Mucosa of stomach (tissue), 1 donor: ENCODE measurements around the gene AMOTL2.

Experiments
- H3K27me3 ChIP-seq: one replicate; pipeline ENCODE4 v1.7.0; 2013; ENCODE audit warnings: mild to moderate bottlenecking, low read length; ENCODE audit not compliant: control insufficient read depth, insufficient read depth
- H3K36me3 ChIP-seq: one replicate; pipeline ENCODE4 v1.7.0; 2013; ENCODE audit warnings: low read length; ENCODE audit not compliant: control insufficient read depth, insufficient read depth
- H3K4me1 ChIP-seq: one replicate; pipeline ENCODE4 v1.7.0; 2013; ENCODE audit warnings: mild to moderate bottlenecking, low read length; ENCODE audit not compliant: control insufficient read depth, insufficient read depth
- H3K4me3 ChIP-seq: one replicate; pipeline ENCODE4 v1.7.0; 2013; ENCODE audit warnings: low read length
- H3K9ac ChIP-seq: one replicate; pipeline ENCODE4 v1.7.0; 2013; ENCODE audit warnings: mild to moderate bottlenecking, low read length, moderate library complexity
- H3K9me3 ChIP-seq: one replicate; pipeline ENCODE4 v1.7.0; 2013; ENCODE audit warnings: mild to moderate bottlenecking, low read length, moderate library complexity; ENCODE audit not compliant: control insufficient read depth
- donor health status: Pancreatic carcinoma.

AMOTL2 gene

DNA sequence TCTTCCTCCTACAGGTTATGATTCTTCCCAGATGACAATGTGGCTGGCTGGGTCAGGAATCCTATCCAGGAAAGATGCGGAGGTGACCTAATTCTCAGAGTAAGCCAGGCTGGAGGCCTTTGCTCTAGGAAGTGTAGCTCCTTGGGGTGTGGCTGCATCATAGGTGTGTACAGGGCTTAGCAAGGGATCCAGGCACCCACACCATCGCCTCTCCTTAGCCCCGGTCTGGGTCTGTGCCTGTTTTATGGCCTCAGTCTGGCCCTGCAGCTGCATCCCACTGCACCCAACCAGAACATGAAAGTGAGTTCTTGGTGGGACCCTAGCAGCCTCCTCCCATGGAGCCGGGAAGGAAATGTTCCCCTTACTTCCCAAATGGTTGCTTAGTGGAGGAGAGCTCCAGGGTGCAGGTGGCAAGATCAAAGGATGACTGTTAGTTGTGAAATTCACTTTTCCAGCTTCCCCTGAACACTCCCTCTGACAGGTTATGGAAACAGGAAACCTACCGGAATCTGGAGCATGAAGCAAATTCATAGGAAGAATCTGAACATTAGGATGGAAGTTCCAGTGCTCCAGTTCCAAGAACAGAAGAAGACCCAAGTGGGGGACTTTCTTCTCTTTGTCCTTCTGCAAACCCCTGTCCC is 2.7 kb upstream of the AMOTL2 start:
- Histone ChIP-seq H3K9me3 (no peaks in the 10 kb centered on the region), H3K27me3 (no peaks in the 10 kb centered on the region), H3K4me3 (no peak overlapping the region), H3K4me1 (peaks cover 37% of the 10 kb centered on the region), H3K36me3 (no peaks in the 10 kb centered on the region), H3K9ac (no peak overlapping the region)

DNA sequence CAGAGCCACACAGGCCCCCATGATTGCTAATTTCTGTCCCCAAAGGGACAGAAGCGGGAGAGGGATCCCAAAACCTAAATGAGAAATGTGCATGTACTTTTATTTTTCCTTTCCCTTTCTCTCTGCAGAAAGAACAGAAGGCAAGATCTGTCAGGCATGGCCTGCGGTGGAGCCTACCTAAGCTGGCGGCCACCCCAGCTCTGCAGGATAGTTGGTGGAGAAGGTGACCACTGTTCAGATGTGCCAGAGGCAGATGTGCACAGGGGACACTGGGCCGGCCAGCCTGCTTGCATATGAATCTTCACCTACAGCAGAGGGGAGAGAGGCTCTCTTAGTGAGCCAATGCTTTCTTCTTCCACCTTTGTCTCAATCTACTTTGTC is 2.1 kb upstream of the AMOTL2 start:
- H3K4me1 ChIP-seq, result peaks cover 37% of the 10 kb centered on the region

DNA sequence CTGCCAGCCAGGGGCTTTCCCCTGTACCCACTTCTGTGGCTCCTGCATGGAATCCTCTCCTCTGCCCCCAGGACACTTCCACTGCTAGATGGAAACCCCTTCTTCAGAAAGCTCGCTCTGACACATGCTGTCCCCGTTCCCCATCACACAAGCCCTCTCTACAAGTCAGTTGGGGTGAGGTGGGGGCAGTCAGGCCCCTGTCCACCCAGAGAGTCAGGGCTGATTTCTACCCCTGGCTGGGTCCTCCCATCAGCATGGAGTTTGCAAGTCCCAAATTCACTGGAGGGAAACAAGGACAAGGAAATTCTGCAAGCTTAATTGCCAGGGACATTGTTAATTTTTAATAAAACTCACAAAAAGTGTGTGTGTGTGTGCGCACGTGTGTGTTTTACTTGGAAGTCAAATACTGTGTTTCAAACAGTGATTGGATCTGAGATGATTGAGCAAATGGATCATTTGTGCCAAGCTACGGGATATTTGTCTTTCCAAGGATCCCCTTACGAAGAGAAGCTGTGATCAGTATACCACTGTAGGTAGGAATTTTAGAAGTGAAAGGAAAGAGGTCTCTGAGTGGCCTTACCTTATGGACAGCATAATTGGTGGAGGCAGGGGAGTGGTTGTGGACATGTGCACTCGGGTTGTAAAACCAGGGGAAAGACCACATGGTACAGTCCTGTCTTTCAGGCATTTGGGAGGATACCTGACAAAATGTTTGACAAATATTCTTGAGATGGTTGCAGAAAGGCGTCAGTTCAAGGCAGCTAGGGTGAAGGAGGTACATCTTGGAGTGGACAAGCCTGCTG is 1.5 kb upstream of the AMOTL2 start:
- H3K9me3 ChIP-seq, result no peaks in the 10 kb centered on the region
- H3K4me3 ChIP-seq, result no peak overlapping the region
- peaks cover 1% of the 10 kb centered on the region for H3K36me3 ChIP-seq
- peaks cover 39% of the 10 kb centered on the region for H3K4me1 ChIP-seq
- no peaks in the 10 kb centered on the region for H3K27me3 ChIP-seq
- H3K9ac ChIP-seq, result peak overlapping the region; percentile 35

More for the DNA sequence above, 2.1 kb upstream of the AMOTL2 start:
- Histone ChIP-seq H3K4me3 (no peak overlapping the region), H3K9ac (no peak overlapping the region), H3K9me3 (no peaks in the 10 kb centered on the region), H3K27me3 (no peaks in the 10 kb centered on the region), H3K36me3 (no peaks in the 10 kb centered on the region)

DNA sequence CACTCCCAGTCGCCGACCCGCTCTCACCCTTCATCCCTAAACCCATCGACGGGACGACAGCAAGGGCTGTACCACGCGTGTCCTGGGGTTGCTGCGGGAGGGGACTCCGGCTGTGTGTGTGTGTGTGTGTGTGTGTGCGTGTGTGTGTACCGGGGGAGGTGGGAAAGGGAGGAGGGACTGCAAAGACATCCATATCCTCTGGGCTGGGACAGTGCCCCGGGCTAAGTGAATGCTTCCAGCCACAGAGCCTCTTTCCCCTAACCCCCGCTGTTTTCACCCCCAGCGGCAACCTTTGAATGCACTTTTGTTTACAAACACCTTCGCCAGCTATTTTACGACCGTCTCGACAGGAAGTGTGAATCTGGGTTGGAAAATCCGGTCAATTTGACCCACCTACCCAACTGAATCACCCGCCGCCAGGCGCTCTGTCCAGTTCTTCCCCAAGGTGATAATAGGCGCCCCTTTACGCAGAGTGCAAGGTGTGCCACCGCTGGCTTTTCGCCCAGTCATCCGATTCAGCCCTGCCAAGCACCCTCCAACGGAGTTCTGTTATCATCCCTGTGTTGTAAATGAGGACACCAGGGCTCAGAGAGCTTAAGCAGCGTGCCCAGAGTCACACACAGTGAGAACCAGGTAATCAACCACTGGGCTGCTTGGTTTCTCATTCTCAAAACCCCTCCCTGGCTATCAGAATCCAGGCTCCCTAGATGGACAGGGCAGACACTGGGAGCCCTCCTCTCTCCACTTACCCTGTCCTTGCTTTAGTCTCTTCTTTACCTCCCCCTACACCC is 739 bp upstream of the AMOTL2 start:
- Histone ChIP-seq H3K36me3 (peaks cover 8% of the 10 kb centered on the region), H3K9me3 (no peaks in the 10 kb centered on the region), H3K27me3 (no peaks in the 10 kb centered on the region), H3K4me3 (peak overlapping the region; percentile 68), H3K9ac (peak overlapping the region; percentile 93), H3K4me1 (peaks cover 44% of the 10 kb centered on the region)

DNA sequence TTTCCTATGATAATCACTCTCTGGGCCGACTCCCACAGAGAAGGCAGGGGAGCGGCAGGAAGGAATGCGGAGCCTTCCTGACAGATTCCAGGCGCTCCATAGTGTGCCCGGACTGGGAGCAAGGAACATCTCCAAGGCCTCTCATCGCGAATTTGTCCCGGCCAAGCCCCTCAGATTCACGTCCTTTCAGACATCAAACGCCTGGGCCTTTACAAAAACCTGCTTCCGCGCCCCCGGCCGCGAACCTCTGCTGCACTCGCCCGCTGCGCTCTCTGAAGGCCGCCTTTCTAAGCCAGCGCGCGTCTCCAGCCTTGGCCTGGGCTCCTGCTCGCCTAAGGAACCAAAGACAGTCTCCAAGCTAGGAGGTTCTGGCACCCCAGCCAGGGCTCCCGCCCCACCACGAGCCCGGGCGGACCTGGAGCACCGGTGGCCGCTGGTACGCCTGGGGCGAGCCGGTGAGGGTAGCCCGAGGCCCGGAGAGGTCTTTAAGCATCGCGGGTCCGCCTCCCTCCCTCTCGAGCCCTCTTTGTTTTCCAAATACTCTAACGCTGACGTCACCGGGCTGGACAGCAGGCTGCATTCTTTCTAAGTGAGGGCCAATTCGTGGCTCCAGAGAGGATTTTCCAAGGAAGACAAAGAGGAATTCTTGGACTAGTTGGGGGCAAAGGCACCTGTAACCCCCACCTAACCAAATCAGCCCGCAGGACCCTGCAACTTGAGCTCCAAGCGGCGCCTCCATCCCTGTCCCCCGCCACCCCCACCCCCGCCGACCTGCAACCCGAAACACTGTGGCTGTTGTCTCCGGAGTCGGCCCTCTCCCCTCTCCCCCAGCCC is 759 bp downstream of the AMOTL2 start:
- peak overlapping the region; percentile 93 for H3K9ac ChIP-seq
- H3K36me3 ChIP-seq, result peaks cover 21% of the 10 kb centered on the region
- H3K4me3 ChIP-seq, result peak overlapping the region; percentile 68
- peaks cover 44% of the 10 kb centered on the region for H3K4me1 ChIP-seq
- no peaks in the 10 kb centered on the region for H3K27me3 ChIP-seq
- no peaks in the 10 kb centered on the region for H3K9me3 ChIP-seq

DNA sequence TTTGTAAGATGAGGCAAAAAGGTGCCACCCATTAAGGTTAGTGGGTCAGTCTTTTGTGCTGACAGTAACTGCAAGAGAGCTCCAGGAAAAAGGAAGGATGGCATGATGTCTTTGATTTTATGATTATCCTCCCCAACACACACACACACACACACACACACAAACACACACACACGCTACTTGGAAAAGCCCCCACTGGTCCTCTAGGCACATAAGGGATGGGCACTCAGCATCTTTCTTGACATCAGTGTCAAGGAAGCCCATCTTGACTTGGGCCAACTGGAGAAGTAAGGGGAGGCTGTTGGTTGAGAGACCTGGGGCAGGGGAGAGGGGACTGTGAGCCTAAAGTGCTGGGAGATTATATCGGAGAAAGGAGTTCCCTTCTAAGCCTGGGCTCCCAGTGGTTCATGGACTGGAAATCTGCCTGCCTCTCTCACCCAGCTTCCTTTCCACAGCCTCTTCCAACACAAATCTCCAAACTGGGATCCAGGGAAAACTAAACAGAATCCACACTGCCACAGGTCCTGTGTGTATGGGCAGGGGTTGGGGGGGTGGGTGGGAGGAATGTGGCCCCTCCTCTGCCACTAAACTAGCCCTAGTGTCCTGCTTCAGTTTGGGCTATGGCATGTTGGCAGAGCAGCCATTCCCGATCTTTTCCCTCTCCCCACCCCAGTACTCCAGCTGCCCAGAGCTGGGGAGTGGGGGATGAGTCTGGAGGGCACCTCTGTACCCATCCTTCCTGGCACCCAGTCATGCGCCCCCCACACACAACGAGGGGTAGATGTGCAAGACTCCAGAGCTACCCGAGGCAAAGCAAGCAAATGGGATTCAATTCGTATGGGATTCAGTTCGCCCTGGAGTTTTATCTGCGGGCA is 1.6 kb downstream of the AMOTL2 start:
- peak overlapping the region; percentile 68 for H3K4me3 ChIP-seq
- H3K36me3 ChIP-seq, result peaks cover 25% of the 10 kb centered on the region
- H3K9ac ChIP-seq, result peak overlapping the region; percentile 93
- no peaks in the 10 kb centered on the region for H3K9me3 ChIP-seq
- H3K4me1 ChIP-seq, result peaks cover 49% of the 10 kb centered on the region
- H3K27me3 ChIP-seq, result no peaks in the 10 kb centered on the region

DNA sequence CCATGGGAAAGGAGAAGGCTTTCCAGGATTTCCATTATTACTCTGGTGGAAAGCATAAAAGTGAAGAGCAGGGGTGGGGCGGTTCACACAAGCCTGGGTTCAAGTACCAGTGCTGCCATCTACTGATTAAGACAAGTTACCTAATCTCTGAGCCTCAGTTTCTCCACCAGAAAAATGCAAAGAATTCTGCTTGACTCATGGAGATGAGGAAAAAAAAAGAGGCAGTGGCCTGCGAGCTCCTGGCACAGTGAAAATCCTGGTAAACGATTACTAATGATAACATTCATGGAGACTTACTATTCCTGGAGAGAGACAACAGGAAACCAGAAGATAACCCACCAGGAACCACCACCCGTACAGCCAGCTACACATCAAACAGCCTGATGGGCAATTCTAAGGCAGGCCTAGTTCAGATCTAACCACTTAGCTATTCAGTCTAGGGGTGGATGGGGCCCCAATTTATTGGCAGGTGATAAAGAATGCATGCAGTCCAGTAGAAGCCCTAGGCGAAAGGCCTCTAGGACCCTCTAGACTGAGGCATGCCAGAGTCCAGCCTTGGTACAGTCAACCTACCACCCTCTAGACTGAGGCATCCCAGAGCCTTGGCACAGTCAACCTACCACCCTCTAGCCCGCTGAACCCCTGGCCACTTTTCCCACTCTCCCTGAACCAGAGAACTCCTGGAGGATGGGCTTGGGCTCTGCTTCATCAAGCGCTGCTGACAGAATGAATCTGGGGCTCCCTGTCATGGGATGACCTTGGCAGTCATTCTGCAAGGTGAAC is 2.5 kb downstream of the AMOTL2 start:
- H3K4me3 ChIP-seq, result no peak overlapping the region
- no peaks in the 10 kb centered on the region for H3K27me3 ChIP-seq
- H3K9me3 ChIP-seq, result no peaks in the 10 kb centered on the region
- H3K4me1 ChIP-seq, result peaks cover 50% of the 10 kb centered on the region
- peaks cover 33% of the 10 kb centered on the region for H3K36me3 ChIP-seq
- no peak overlapping the region for H3K9ac ChIP-seq

DNA sequence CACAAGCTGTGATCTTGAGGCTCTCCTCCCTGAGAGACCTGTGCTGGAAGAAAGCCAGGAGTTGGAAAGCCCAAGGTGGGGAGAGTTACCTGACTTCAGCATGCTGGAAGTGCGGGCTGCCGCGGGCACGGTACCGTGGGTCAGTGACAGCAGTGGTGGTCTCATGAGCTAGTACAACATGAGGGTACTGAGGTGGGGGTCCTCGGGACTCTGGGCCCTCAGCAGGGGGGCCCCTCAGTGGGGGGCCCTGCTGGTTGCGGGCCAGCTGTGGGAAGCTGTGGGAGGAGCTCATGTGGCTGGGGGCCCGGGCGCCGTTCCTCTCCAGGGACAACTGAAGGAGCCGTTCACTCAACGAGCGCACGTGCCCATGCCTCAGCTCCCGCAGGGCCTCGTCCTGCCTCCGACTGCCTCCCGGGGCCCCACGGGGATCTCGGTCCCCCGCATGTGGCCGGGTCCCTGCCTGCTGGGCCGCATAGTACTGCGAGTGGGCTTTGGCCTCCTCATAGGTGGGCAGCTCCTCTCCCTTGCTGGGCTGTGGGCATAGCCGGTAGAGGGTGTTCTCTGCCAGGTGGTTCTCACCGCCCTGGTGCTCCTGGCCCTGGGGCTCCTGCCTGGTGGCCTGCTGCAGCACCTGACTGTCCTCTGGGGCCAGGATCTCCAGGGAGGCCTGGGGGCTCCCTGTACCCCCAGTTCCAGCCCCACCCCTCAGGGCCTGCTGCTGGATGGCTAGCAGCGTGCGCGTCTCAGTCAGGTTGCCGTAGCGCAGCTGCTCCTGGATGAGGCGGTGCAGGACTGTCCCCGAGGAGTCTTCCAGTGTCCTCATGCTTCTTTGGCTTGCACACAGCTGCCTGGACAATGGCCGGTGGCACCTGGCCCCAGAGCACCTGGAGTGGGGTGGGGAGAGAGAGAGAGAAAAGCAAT is 3.4 kb downstream of the AMOTL2 start:
- Histone ChIP-seq H3K9ac (no peak overlapping the region), H3K36me3 (peaks cover 42% of the 10 kb centered on the region), H3K4me1 (peaks cover 45% of the 10 kb centered on the region), H3K27me3 (no peaks in the 10 kb centered on the region), H3K9me3 (no peaks in the 10 kb centered on the region), H3K4me3 (no peak overlapping the region)

DNA sequence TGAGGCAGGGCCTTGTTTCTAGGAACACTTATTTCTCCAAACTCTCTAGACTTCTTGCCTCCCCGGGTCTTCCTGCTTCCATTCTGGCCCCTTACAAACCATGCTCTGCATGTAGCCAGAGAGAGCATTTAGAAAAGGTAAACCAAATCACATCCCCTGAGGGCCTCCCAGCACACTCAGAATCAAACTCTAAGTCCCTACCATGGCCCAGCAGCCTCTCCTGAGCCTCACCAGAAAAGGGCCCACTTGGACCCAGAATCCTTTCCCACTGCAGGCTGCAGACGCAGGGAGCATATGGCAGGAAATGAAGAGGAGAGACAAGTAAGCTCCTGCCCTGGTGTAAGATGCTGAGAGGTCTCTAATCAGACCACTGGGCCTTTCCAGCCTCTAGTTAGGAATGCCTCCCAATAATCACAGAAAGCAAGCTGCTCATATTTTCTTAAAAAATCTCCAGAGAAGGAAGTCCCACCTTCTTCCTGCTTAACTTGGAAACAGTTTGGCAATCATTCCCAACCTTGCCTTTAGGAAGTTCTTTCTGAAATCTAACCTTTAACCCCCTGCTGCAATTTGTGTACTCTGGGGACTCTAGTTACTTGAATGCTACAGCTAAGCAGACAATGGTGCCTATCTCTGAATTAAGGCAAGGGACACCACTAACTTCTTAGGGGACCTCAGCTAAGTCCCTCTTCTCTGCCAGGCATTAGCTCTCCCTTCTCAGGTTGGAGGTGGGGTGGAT is 4.2 kb downstream of the AMOTL2 start:
- no peaks in the 10 kb centered on the region for H3K27me3 ChIP-seq
- H3K4me1 ChIP-seq, result peaks cover 47% of the 10 kb centered on the region
- H3K9ac ChIP-seq, result no peak overlapping the region
- H3K4me3 ChIP-seq, result no peak overlapping the region
- no peaks in the 10 kb centered on the region for H3K9me3 ChIP-seq
- H3K36me3 ChIP-seq, result peaks cover 46% of the 10 kb centered on the region
